ENCODE results near the gene BCL3. TPM values are rescaled to one million over a fixed set of nuclear protein-coding genes. Genes with fewer than 3 reads are reported as not detected.
A peak's percentile ranks its signal among the peaks of the same experiment; 100 is the strongest.

The BCL3 gene, protein sequence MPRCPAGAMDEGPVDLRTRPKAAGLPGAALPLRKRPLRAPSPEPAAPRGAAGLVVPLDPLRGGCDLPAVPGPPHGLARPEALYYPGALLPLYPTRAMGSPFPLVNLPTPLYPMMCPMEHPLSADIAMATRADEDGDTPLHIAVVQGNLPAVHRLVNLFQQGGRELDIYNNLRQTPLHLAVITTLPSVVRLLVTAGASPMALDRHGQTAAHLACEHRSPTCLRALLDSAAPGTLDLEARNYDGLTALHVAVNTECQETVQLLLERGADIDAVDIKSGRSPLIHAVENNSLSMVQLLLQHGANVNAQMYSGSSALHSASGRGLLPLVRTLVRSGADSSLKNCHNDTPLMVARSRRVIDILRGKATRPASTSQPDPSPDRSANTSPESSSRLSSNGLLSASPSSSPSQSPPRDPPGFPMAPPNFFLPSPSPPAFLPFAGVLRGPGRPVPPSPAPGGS
- not detected in 2 replicates for total RNA-seq (ENCODE audit: low replicate concordance)

DNA sequence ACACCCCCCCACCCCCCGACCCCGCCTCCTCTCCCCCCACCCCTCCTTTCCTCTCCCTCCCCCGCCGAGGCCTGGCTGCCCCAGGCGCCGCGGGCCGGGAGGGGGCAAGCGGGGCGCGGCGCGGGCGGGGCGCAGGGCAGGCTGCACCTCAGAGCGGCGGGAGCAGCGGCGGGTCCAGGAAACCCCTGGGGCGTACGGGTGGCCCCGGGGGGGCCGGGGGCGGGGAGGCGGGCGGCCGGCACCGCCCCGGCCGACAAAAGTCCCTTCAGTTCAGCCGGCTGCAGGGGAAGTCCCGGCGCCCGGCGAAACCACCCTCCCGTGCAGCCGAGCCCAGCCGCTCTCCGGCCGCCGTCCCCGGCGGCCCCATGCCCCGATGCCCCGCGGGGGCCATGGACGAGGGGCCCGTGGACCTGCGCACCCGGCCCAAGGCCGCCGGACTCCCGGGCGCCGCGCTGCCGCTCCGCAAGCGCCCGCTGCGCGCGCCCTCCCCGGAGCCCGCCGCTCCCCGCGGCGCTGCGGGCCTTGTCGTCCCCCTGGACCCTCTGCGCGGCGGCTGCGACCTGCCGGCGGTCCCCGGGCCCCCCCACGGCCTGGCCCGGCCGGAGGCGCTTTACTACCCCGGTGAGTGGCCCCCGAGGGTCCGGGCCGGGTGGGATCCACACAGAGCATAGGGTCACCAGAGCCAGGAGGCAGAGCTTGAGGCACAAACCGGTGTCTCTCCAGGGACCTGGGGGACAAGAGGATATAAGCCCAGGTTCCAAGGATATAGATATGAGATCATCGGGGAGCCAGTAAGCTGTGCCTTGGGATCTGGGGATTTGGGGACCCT lies at the start of gene BCL3:
Gene BCL3, plus strand, starts transcription at position 283 of the 829 bp plus-strand sequence. Its CDS starts 83 bp downstream, at position 366.
- Mint-ChIP-seq H3K27me3 (ENCODE audit: insufficient read depth, low read depth) (peaks cover 60% of the 10 kb centered on the region), H3K36me3 (no peaks in the 10 kb centered on the region), H3K27ac (no peak within 1 kb of the TSS), H3K9me3 (no peaks in the 10 kb centered on the region), H3K4me3 (peak within 1 kb of the TSS; percentile 85), H3K4me1 (peaks cover 18% of the 10 kb centered on the region)
- Histone ChIP-seq H3K9me3 (ENCODE audit: low read depth) (no peaks in the 10 kb centered on the region), H4K20me1 (ENCODE audit: low read depth) (peaks cover 17% of the 10 kb centered on the region), H3K27ac (no peak within 1 kb of the TSS), H3K4me3 (peak within 1 kb of the TSS; percentile 46), H3K27me3 (peaks cover 93% of the 10 kb centered on the region), H3K9ac (no peak within 1 kb of the TSS), H3K79me2 (ENCODE audit: low read depth) (no peaks in the 10 kb centered on the region), H3K4me2 (peak within 1 kb of the TSS; percentile 82), H3K36me3 (no peaks in the 10 kb centered on the region), H3F3A (ENCODE audit: low read depth) (peaks cover 6% of the 10 kb centered on the region), H3K4me1 (no peaks in the 10 kb centered on the region), H2AFZ (replicated peaks) (no peak within 1 kb of the TSS)
- peak; percentile 53 for DNase-seq (ENCODE audit: low spot score)
- TF ChIP-seq, protein P1, sequence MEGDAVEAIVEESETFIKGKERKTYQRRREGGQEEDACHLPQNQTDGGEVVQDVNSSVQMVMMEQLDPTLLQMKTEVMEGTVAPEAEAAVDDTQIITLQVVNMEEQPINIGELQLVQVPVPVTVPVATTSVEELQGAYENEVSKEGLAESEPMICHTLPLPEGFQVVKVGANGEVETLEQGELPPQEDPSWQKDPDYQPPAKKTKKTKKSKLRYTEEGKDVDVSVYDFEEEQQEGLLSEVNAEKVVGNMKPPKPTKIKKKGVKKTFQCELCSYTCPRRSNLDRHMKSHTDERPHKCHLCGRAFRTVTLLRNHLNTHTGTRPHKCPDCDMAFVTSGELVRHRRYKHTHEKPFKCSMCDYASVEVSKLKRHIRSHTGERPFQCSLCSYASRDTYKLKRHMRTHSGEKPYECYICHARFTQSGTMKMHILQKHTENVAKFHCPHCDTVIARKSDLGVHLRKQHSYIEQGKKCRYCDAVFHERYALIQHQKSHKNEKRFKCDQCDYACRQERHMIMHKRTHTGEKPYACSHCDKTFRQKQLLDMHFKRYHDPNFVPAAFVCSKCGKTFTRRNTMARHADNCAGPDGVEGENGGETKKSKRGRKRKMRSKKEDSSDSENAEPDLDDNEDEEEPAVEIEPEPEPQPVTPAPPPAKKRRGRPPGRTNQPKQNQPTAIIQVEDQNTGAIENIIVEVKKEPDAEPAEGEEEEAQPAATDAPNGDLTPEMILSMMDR (IDR thresholded peaks at IDR 0.05), result no peak
- TF ChIP-seq EZH2 (IDR thresholded peaks at IDR 0.05) (no peak), EZH2phosphoT487 (IDR thresholded peaks at IDR 0.05) (no peak)

DNA sequence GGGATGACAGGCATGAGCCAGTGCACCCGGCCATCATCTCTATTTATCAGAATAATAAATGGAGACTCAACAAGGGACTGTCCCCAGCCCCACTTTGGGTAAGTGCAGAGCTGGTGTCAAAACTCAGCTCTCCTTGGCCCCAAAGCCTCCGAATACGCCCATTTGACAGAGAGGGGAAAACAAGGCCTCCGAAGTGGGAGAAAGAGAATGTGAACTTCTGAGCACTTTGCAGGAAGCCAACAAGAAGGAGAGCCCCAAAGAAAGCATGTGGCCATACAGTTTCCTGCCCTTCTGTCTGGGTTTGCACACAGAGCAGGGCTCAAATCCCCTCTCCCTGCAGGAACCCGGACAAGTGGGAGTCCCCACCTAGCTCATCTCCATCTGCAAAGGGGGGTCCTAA lies 48.0 kb upstream of the BCL3 start:
- H3K9ac ChIP-seq, result no peak overlapping the region
- H3K9me3 Mint-ChIP-seq, result peaks cover 2% of the 10 kb centered on the region
- H3K4me2 ChIP-seq, result no peak overlapping the region
- H3F3A ChIP-seq (ENCODE audit: low read depth), result no peaks in the 10 kb centered on the region
- no peak overlapping the region for H3K4me3 ChIP-seq
- H3K4me3 Mint-ChIP-seq, result no peak overlapping the region
- no peak for DNase-seq (ENCODE audit: low spot score)
- no peaks in the 10 kb centered on the region for H3K9me3 ChIP-seq (ENCODE audit: low read depth)
- H3K27ac ChIP-seq, result no peak overlapping the region
- no peak overlapping the region for H2AFZ ChIP-seq (replicated peaks)
- no peaks in the 10 kb centered on the region for H3K27me3 ChIP-seq
- H3K4me1 ChIP-seq, result no peaks in the 10 kb centered on the region
- H3K27ac Mint-ChIP-seq, result no peak overlapping the region
- no peaks in the 10 kb centered on the region for H3K79me2 ChIP-seq (ENCODE audit: low read depth)
- no peaks in the 10 kb centered on the region for H3K36me3 Mint-ChIP-seq
- H3K4me1 Mint-ChIP-seq, result peaks cover 4% of the 10 kb centered on the region
- no peaks in the 10 kb centered on the region for H4K20me1 ChIP-seq (ENCODE audit: low read depth)
- no peaks in the 10 kb centered on the region for H3K27me3 Mint-ChIP-seq (ENCODE audit: insufficient read depth, low read depth)
- no peak for TF ChIP-seq EZH2phosphoT487 (IDR thresholded peaks at IDR 0.05)
- TF ChIP-seq, protein P1 (IDR thresholded peaks at IDR 0.05), result no peak
- no peak for TF ChIP-seq EZH2 (IDR thresholded peaks at IDR 0.05)
- no peaks in the 10 kb centered on the region for H3K36me3 ChIP-seq

DNA sequence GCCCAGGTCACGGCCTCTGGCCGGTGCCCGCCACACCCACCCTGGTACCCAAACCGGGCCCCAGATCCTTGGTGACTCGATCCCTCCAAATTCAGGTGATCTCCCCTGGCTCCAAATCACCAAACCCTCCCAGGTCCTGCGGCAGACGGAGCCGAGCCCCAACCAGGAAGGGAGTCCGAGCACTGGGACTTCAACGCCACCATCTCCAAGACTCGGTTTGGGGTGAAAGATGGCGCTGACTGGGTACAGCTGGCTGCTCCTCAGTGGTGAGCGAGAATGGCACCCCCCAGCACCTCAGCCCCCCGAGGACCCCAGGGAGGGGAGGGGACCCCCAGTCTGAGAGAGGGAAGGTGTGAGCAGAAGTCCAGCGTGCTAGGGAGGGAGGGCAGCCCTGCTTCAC lies 47.3 kb upstream of the BCL3 start:
- no peak overlapping the region for H3K4me3 ChIP-seq
- no peaks in the 10 kb centered on the region for H3K9me3 ChIP-seq (ENCODE audit: low read depth)
- no peak overlapping the region for H2AFZ ChIP-seq (replicated peaks)
- no peak for DNase-seq (ENCODE audit: low spot score)
- no peaks in the 10 kb centered on the region for H4K20me1 ChIP-seq (ENCODE audit: low read depth)
- Mint-ChIP-seq H3K27me3 (ENCODE audit: insufficient read depth, low read depth) (peaks cover 2% of the 10 kb centered on the region), H3K27ac (no peak overlapping the region), H3K36me3 (no peaks in the 10 kb centered on the region), H3K4me1 (peaks cover 4% of the 10 kb centered on the region), H3K4me3 (no peak overlapping the region), H3K9me3 (peaks cover 2% of the 10 kb centered on the region)
- H3K4me1 ChIP-seq, result no peaks in the 10 kb centered on the region
- no peaks in the 10 kb centered on the region for H3K27me3 ChIP-seq
- no peak overlapping the region for H3K9ac ChIP-seq
- no peak overlapping the region for H3K27ac ChIP-seq
- H3F3A ChIP-seq (ENCODE audit: low read depth), result no peaks in the 10 kb centered on the region
- H3K79me2 ChIP-seq (ENCODE audit: low read depth), result no peaks in the 10 kb centered on the region
- H3K36me3 ChIP-seq, result no peaks in the 10 kb centered on the region
- no peak overlapping the region for H3K4me2 ChIP-seq
- TF ChIP-seq EZH2phosphoT487 (IDR thresholded peaks at IDR 0.05), result no peak
- TF ChIP-seq, protein P1 (IDR thresholded peaks at IDR 0.05), result no peak
- TF ChIP-seq EZH2 (IDR thresholded peaks at IDR 0.05), result no peak
